SHP77 (cell line): Measurements from ENCODE around the gene CAMTA1.
"Not testable (repeated sequence)": the region's sequence is repeated elsewhere in the genome, so short reads cannot be mapped to it uniquely, and the experiment has no call there.

Experiments
- DNase-seq, 2 experiments: peaks; one replicate each; lab custom pipeline; 2025; lab: John Stamatoyannopoulos, UW

Gene CAMTA1

GRCh38 chr1:6907201-6907600 lies 121.9 kb downstream of the CAMTA1 start:
- DNase-seq, result no peak

DNA sequence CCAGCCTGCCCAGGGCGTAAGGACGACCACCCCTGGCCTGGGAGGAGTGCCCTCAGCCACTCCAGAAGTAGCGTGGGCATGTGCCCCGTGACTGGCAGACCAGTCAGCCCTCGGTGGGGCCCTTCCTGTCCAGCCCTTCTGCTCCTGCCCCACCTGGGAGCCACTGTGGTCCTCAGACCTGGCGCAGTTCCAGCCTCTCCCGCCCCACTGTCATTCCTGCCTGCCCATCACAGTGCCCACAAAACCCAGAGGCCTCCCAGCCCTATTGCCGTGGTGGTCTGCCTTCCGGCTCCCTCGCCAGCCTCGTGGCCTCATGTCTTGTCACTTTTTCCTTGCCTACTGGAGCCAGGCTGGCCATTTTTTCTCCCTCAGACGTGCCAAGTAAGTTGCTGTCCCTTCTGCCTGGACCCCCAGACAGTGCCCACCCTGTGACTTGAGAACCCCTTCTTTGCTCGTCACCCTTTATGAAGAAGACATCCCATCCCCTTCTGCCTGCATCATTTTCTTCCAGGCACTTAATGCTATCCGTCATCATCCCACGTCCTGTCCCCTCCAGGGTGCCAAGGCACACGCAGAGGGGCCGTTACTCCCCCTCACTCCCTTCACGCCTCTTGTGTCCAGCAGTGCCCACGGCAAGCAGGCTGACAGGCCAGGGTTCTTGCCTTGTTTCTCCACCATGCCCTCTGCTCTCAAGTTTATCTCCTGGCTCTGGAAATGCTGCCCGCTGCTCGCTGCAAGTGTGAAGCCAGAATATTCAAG lies 122.6 kb downstream of the CAMTA1 start:
- DNase-seq, result no peak

- no peak for DNase-seq
Measured at GRCh38 chr1:6909401-6909800, 124.1 kb downstream of the CAMTA1 start.

DNA sequence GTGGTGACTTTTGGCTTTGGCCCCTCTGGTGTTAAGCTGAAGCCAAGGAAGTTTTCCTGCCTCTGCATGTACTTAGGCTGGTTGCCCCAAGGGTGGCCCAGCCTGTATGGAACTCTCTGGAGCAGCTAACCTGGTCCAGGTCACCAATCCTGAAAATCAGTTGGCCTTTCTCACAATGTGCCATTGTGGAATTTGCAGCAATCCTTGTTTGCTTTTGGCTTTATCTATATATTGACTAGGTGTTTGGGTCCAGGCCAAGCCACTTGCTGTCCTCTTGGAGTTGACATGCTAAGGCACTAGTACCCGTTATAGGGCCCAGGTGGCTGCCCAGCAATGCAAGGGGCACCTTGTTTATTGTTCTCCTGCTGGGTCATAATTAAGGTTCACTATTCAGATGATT lies 124.6 kb downstream of the CAMTA1 start:
- no peak for DNase-seq

DNA sequence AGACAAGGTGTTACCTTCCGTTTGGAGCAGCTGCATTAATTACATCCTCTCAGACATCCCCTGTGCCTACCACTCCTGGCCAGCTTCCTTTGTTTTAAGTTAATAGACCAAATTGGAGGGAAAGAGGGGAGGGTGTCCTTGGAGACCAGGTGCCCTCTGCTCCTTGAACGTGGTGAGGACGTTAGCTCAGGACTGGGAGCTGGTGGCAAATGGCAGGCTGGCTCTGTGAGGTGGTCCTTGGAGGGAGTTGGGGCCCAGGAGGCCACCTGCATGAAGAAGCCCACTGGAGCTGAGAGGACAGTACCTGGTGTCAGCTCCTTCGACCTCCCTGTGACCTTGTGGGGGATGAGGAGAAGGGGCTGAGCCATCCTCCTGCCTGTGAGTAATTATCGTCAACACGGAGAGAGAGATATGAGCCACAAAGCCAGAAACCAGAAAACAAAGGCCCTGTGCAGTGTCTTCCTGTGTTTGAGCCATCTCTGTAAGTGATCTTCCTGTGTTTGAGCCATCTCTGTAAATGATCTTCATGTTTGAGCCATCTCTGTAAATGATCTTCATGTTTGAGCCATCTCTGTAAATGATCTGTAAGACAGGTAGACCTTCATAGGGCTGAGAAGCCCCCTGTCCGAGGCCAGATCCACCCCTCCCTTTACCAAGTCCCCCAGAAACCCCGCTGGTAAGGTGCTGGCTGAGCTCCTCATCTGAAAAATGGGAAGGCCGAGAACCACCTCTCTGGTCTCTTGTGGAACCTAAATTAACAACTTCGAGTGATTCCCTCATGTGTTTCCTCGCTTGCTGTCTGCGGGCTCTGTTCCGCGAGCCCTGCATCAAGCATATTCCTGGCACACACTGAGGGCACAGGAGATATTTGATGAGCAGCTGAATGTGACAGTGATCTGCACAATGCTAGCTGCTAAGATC lies 126.0 kb downstream of the CAMTA1 start:
- DNase-seq, result no peak

DNA sequence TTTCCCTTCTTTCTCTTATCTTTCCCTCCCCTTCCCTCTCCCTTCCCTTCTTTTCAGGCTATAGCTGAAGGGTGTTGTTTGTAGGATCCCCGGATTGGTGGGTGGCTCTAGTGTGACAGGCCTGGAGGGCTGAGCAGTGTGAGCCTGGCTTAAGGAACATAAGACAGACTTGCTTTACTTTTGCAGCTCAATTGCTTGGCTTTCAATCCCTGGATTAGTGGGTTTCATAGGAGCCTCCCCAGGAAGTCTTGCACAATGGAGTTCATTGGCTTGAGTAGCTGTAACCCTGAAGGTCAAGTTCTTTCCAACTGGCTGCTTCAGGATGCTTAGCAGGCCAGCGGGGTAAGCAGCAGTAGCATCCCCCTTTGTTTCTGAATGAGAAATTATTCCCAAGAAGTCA lies 126.7 kb downstream of the CAMTA1 start:
- DNase-seq, result no peak

DNA sequence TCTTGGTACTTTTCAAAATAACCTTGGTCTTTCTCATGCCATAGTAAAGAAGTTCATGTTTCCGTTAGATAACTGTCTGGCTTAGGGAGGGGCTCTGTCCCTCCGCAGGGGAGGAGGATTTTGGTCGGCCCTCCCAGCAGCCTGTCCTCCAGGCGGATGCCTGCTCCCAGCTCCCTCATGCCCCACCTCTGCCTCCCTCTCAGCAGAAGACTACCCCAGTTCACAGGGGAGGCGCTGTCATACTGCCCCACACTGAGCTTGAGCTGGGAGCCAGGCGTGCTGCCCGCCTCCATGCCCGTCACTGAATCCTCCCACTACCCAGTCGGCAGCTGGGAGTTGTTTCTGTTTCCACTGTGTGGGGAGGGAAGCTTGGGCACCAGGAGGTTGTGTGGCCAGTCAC lies 127.3 kb downstream of the CAMTA1 start:
- no peak for DNase-seq

DNA sequence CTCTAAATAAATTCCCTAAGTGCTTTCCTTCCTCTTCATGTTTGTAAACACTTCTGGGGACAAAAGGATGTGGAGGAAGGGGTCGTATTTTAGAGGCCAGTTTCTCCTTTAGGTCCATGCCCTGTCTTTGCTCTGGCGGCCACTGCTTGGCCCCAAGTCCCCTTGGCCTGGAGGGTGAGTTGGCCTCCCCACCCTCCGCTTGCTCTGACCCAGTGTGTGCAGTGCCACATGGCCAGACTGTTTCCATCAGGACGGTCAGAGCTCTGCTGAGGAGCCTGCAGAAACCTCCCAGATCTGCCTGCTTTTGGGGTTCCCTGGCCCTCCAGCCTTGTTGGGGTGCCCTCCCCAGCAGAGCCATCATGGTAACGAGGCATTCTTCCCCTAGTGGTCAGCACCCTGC lies 127.8 kb downstream of the CAMTA1 start:
- DNase-seq, result no peak

DNA sequence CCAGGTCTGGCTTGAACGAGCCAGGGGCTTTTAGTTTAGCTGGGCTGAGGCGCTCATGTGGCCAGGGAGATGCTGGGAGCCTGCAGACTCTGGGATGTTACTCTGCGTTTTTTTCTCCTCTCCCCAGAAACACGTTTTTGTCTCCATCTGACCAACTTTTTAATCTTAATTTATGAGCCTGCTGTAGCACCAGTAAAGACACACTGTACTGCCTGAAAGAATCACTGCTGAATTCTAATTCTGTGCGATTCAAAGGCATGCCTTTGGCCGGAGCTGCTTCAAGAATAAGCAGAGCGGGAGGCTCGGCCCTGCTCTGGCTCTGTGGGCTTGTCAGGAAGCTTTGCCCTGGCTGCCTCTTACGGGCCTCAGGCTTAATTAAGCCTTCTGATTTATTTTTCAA lies 129.5 kb downstream of the CAMTA1 start:
- no peak for DNase-seq

GRCh38 chr1:6915999-6916565 lies 130.8 kb downstream of the CAMTA1 start:
- no peak for DNase-seq

GRCh38 chr1:6917067-6917466 lies 131.8 kb downstream of the CAMTA1 start:
- DNase-seq, result no peak

- no peak for DNase-seq
Measured at GRCh38 chr1:6918186-6918924, 133.1 kb downstream of the CAMTA1 start.

GRCh38 chr1:6918925-6919511 lies 133.8 kb downstream of the CAMTA1 start:
- DNase-seq, result no peak

DNA sequence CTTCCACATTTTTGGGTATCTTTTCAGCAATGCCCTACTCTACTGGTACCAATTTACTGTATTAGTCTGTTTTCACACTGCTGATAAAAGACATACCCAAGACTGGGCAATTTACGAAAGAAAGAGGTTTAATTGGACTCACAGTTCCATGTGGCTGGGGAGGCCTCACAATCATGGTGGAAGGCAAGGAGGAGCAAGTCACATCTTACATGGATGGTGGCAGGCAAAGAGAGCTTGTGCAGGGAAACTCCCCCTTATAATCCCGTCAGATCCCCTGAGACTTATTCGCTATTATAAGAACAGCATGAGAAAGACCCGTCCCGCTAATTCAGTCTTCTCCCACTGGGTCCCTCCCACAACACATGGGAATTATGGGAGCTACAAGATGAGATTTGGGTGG lies 136.3 kb downstream of the CAMTA1 start:
- not testable (repeated sequence) for DNase-seq

- DNase-seq, result peak in 1 of 2 experiments; percentile 15
Measured at GRCh38 chr1:6922096-6922931, 137.1 kb downstream of the CAMTA1 start.

DNA sequence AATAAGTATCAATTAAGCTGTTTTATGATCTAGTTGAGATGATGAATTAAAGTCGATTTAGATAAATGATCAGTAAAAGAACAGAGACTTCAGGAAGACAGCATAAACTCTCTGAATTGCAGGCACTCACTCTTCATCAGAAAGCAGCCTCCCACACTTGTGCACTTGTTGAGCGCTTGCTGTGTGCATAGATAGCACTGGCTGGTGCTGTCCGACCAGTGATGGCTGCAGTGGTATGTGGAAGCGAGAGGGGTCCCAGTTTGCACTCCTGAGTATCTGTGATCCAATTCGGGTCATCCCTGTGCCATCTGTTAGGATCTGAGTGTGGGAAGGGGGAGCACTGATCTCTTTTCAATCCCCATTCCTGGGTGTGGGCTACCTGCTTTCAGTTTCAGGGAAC lies 137.8 kb downstream of the CAMTA1 start:
- DNase-seq, result no peak

DNA sequence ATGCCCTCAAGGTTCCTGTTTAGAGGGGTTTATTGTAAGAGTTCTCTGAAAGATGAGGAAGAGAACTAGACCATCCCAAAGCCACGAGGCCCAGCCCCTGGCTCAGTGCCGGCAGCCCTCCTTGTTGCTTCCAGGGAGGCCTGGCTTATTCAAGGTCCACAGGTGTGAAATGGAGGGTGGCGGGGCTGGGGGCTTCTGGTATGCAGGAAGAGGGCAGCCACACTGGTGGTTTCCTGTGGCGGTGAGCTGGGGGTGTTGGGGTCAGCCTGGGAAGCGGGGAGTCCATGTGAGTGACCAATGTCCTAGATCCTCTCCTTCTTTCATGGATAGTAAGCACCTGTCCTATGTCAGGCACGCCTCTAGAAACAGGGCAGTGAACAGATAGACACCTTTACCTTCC lies 138.2 kb downstream of the CAMTA1 start:
- DNase-seq, result no peak

GRCh38 chr1:6923955-6924881 lies 139.0 kb downstream of the CAMTA1 start:
- peak in 1 of 2 experiments; percentile 16 for DNase-seq

- no peak for DNase-seq
Measured at GRCh38 chr1:6924891-6925290, 139.6 kb downstream of the CAMTA1 start.

- DNase-seq, result no peak
Measured at GRCh38 chr1:6927626-6928025, 142.4 kb downstream of the CAMTA1 start.
